ENCODE results near the gene STX4. TPM values are rescaled to one million over a fixed set of nuclear protein-coding genes. Genes with fewer than 3 reads are reported as not detected.

The STX4 gene, protein sequence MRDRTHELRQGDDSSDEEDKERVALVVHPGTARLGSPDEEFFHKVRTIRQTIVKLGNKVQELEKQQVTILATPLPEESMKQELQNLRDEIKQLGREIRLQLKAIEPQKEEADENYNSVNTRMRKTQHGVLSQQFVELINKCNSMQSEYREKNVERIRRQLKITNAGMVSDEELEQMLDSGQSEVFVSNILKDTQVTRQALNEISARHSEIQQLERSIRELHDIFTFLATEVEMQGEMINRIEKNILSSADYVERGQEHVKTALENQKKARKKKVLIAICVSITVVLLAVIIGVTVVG
- total RNA-seq = 49.1 and 54.8 TPM in 2 replicates

- Mint-ChIP-seq H3K36me3 (ENCODE audit: low read depth) (peaks cover 19% of the 10 kb centered on the region), H3K4me3 (peak within 1 kb of the TSS; percentile 93), H3K27ac (peak within 1 kb of the TSS; percentile 96), H3K4me1 (peaks cover 15% of the 10 kb centered on the region), H3K9me3 (no peaks in the 10 kb centered on the region), H3K27me3 (no peaks in the 10 kb centered on the region)
- intact Hi-C loops (cut with micrococcal nuclease) = loop anchor here (1.0 to 2.0 kb wide), 11 partner anchors 41 to 426 kb away; partner anchors contain the start of genes ARMC5, BCKDK, CFAP119 and FBRS
- peak; percentile 99 for DNase-seq
Observed at GRCh38 chr16:31032736-31033708, at the start of gene STX4. TSS of gene STX4 (plus strand) at chr16:31033558. CDS start at chr16:31033806, 248 bp downstream.

- intact Hi-C loops (cut with micrococcal nuclease) = loop anchor here (2.0 kb wide), 1 partner anchor 49 kb away; the partner anchor contains the start of gene STX4
- H3K9me3 Mint-ChIP-seq = no peaks in the 10 kb centered on the region
Observed at GRCh38 chr16:30983898-30984610, 49.3 kb upstream of the STX4 start.

GRCh38 chr16:30984669-30985400 lies 48.5 kb upstream of the STX4 start, which contains the start of gene HSD3B7:
TSS of gene HSD3B7 (plus strand) at chr16:30985207. CDS start at chr16:30985659, 452 bp downstream.
- DNase-seq = peak; percentile 96
- peak within 1 kb of the TSS; percentile 47 for H3K27ac Mint-ChIP-seq
- H3K4me1 Mint-ChIP-seq = peaks cover 8% of the 10 kb centered on the region
- no peaks in the 10 kb centered on the region for H3K27me3 Mint-ChIP-seq
- intact Hi-C loops (cut with micrococcal nuclease) = loop anchor here (1.0 to 5.0 kb wide), 3 partner anchors 48 to 457 kb away; partner anchors contain the start of genes STX4 and ZNF843
- peak within 1 kb of the TSS; percentile 52 for H3K4me3 Mint-ChIP-seq
- no peaks in the 10 kb centered on the region for H3K9me3 Mint-ChIP-seq
- peaks cover 20% of the 10 kb centered on the region for H3K36me3 Mint-ChIP-seq (ENCODE audit: low read depth)

More at GRCh38 chr16:30983898-30984610, 49.3 kb upstream of the STX4 start:
- no peak for DNase-seq
- no peak overlapping the region for H3K4me3 Mint-ChIP-seq
- H3K4me1 Mint-ChIP-seq = peaks cover 8% of the 10 kb centered on the region
- H3K27me3 Mint-ChIP-seq = no peaks in the 10 kb centered on the region
- peaks cover 20% of the 10 kb centered on the region for H3K36me3 Mint-ChIP-seq (ENCODE audit: low read depth)
- H3K27ac Mint-ChIP-seq = no peak overlapping the region

GRCh38 chr16:30985401-30986128 lies 47.8 kb upstream of the STX4 start:
- no peaks in the 10 kb centered on the region for H3K27me3 Mint-ChIP-seq
- H3K4me3 Mint-ChIP-seq = peak overlapping the region; percentile 52
- DNase-seq = no peak

GRCh38 chr16:30986129-30986991 lies 47.0 kb upstream of the STX4 start:
- no peak for DNase-seq
- Mint-ChIP-seq H3K4me1 (peaks cover 8% of the 10 kb centered on the region), H3K27ac (no peak overlapping the region), H3K27me3 (no peaks in the 10 kb centered on the region), H3K4me3 (no peak overlapping the region), H3K36me3 (ENCODE audit: low read depth) (peaks cover 9% of the 10 kb centered on the region), H3K9me3 (no peaks in the 10 kb centered on the region)
- intact Hi-C loops (cut with micrococcal nuclease) = loop anchor here (5.0 kb wide), 1 partner anchor 456 kb away; the partner anchor contains the start of gene ZNF843

More at GRCh38 chr16:30985401-30986128, 47.8 kb upstream of the STX4 start:
- intact Hi-C loops (cut with micrococcal nuclease) = loop anchor here (1.0 to 5.0 kb wide), 3 partner anchors 47 to 457 kb away; partner anchors contain the start of genes STX4 and ZNF843
- Mint-ChIP-seq H3K27ac (peak overlapping the region; percentile 47), H3K4me1 (peaks cover 8% of the 10 kb centered on the region), H3K9me3 (no peaks in the 10 kb centered on the region), H3K36me3 (ENCODE audit: low read depth) (peaks cover 15% of the 10 kb centered on the region)

- H3K27me3 Mint-ChIP-seq = no peaks in the 10 kb centered on the region
- no peaks in the 10 kb centered on the region for H3K9me3 Mint-ChIP-seq
- H3K27ac Mint-ChIP-seq = no peak overlapping the region
- H3K4me3 Mint-ChIP-seq = no peak overlapping the region
- DNase-seq = no peak
- intact Hi-C loops (cut with micrococcal nuclease) = loop anchor here (5.0 kb wide), 1 partner anchor 455 kb away; the partner anchor contains the start of gene ZNF843
- peaks cover 5% of the 10 kb centered on the region for H3K36me3 Mint-ChIP-seq (ENCODE audit: low read depth)
- H3K4me1 Mint-ChIP-seq = peaks cover 8% of the 10 kb centered on the region
Observed at GRCh38 chr16:30987581-30988190, 45.7 kb upstream of the STX4 start.

- intact Hi-C loops (cut with micrococcal nuclease) = loop anchor here (5.0 kb wide), 1 partner anchor 453 kb away; the partner anchor contains the start of gene ZNF843
- H3K9me3 Mint-ChIP-seq = no peaks in the 10 kb centered on the region
- H3K27me3 Mint-ChIP-seq = peaks cover 1% of the 10 kb centered on the region
- peaks cover 11% of the 10 kb centered on the region for H3K4me1 Mint-ChIP-seq
- no peak overlapping the region for H3K4me3 Mint-ChIP-seq
- H3K27ac Mint-ChIP-seq = no peak overlapping the region
- peaks cover 2% of the 10 kb centered on the region for H3K36me3 Mint-ChIP-seq (ENCODE audit: low read depth)
- no peak for DNase-seq
Observed at GRCh38 chr16:30989469-30990047, 43.8 kb upstream of the STX4 start.

DNA sequence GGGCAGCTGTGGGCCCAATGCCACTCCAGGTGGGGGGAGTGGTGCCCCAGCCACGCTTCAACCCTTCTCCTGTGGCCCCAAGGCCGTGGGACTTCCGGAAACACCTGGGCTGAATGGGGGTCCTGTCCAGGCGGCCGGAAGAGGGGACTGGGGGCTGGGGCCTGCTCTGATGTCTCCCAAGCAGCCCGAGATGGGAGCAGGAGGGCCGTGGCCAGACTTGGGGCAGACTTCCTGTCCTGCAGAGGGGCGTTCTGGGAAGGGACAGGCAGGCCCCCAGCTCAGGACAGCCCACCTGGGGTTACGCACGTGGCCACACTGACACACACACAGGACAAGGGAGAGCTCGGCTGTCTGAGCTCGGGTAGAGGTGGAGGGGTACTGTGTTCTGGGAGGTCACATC lies 43.3 kb upstream of the STX4 start:
- intact Hi-C loops (cut with micrococcal nuclease) = no loop called here
- Mint-ChIP-seq H3K4me1 (peaks cover 13% of the 10 kb centered on the region), H3K27ac (no peak overlapping the region), H3K27me3 (peaks cover 1% of the 10 kb centered on the region), H3K36me3 (ENCODE audit: low read depth) (peaks cover 2% of the 10 kb centered on the region), H3K9me3 (no peaks in the 10 kb centered on the region), H3K4me3 (no peak overlapping the region)
- no peak for DNase-seq

GRCh38 chr16:30991052-30991451 lies 42.3 kb upstream of the STX4 start:
- Mint-ChIP-seq H3K27me3 (peaks cover 1% of the 10 kb centered on the region), H3K27ac (no peak overlapping the region), H3K4me3 (no peak overlapping the region), H3K9me3 (no peaks in the 10 kb centered on the region), H3K4me1 (peaks cover 9% of the 10 kb centered on the region), H3K36me3 (ENCODE audit: low read depth) (peaks cover 2% of the 10 kb centered on the region)
- DNase-seq = no peak
- intact Hi-C loops (cut with micrococcal nuclease) = no loop called here

GRCh38 chr16:30992276-30992780 lies 41.0 kb upstream of the STX4 start:
- Mint-ChIP-seq H3K36me3 (ENCODE audit: low read depth) (no peaks in the 10 kb centered on the region), H3K4me3 (no peak overlapping the region), H3K27me3 (peaks cover 1% of the 10 kb centered on the region), H3K9me3 (no peaks in the 10 kb centered on the region), H3K27ac (no peak overlapping the region), H3K4me1 (peaks cover 7% of the 10 kb centered on the region)
- intact Hi-C loops (cut with micrococcal nuclease) = no loop called here
- no peak for DNase-seq
